Esophagus squamous epithelium (tissue), 4 donors: ENCODE measurements around the gene ST3GAL4.

Experiments used
- CTCF ChIP-seq, 6 experiments: fragments of 450-650 bp in 4 of 6; fragments of 200-600 bp in 2 of 6; sonication (generic) in 2 of 6; IDR thresholded peaks; one replicate each; pipeline ENCODE4 v1.5.1; 2016 to 2019; ENCODE audit warnings: antibody characterized with exemption in 6 of 6, mild to moderate bottlenecking in 4 of 6, moderate library complexity in 4 of 6
- POLR2A ChIP-seq, 4 donors: fragments of 450-650 bp; IDR thresholded peaks; one replicate each; pipeline ENCODE4 v1.6.1; 2017; ENCODE audit warnings: antibody characterized with exemption in 4 of 4, mild to moderate bottlenecking in 4 of 4, moderate library complexity in 3 of 4

- TF ChIP-seq CTCF (IDR thresholded peaks at IDR 0.05), result no peak
- no peak for TF ChIP-seq POLR2A (IDR thresholded peaks at IDR 0.05)
These were observed 76.0 kb downstream of the ST3GAL4 start for GRCh38 chr11:126431401-126432064.
